Thyroid gland (tissue), 4 donors: Measurements from ENCODE around the gene AGPAT2. TPM values are rescaled to one million over a fixed set of nuclear protein-coding genes. Genes with fewer than 3 reads are reported as not detected.

Experiments
- DNase-seq, 2 donors: peaks; one replicate each; pipeline ENCODE4 v3.0.0-alpha.2; 2019
- H3K27ac ChIP-seq, 3 donors: fragments of 200-600 bp; sonication (generic); 1 replicate in 2 of 3; 2 replicates in 1 of 3; pipeline ENCODE4 v1.5.1; 2016 to 2019; ENCODE audit warnings: mild to moderate bottlenecking in 1 of 3, moderate library complexity in 1 of 3
- H3K27me3 ChIP-seq: fragments of 200-600 bp; sonication (generic); one replicate; pipeline ENCODE4 v1.5.1; 2019
- H3K36me3 ChIP-seq, 2 donors: fragments of 200-600 bp; sonication (generic); one replicate each; pipeline ENCODE4 v1.5.1; 2016 to 2019
- H3K4me1 ChIP-seq, 2 donors: fragments of 200-600 bp; sonication (generic); one replicate each; pipeline ENCODE4 v1.5.1; 2017 to 2019
- H3K4me3 ChIP-seq, 3 donors: fragments of 200-600 bp; sonication (generic); replicated peaks in 1 of 3; 1 replicate in 2 of 3; 2 replicates in 1 of 3; pipeline ENCODE4 v1.5.1; 2016; ENCODE audit warnings: mild to moderate bottlenecking in 1 of 3
- H3K9me3 ChIP-seq: fragments of 200-600 bp; sonication (generic); one replicate; pipeline ENCODE4 v1.5.1; 2017
- CTCF ChIP-seq, 6 experiments: fragments of 200-600 bp in 3 of 6; fragments of 450-650 bp in 3 of 6; sonication (generic) in 3 of 6; IDR thresholded peaks; one replicate each; pipeline ENCODE4 v1.5.1; 2016 to 2019; ENCODE audit warnings: antibody characterized with exemption in 6 of 6, mild to moderate bottlenecking in 2 of 6, inconsistent platforms in 1 of 6, moderate library complexity in 1 of 6
- POLR2A ChIP-seq, 2 donors: fragments of 450-650 bp; IDR thresholded peaks; one replicate each; pipeline ENCODE4 v1.6.1; 2017; ENCODE audit warnings: antibody characterized with exemption in 2 of 2, mild to moderate bottlenecking in 2 of 2, moderate library complexity in 1 of 2
- WGBS, 2 donors: methylation state at CpG; one replicate each; pipeline ENCODE4 v1.1.5; 2017; 5-methylcytosine and 5-hydroxymethylcytosine counted together
- intact Hi-C: fragments of 100-400 bp; cut with DNase I; formaldehyde crosslinking; loops from one replicate; pipeline ENCODE4 v1.15.1; 2023
- total RNA-seq, 4 donors: library from RNA; depleted of rRNA; stranded (reverse); fragments of >200 nt; gene quantifications; one replicate each; pipeline ENCODE4 v1.2.3, GENCODE V29; 2016

The AGPAT2 gene
- total RNA-seq, 4 donors from 2014 or later: 58.6 to 78.7 (median 72.0) TPM

DNA sequence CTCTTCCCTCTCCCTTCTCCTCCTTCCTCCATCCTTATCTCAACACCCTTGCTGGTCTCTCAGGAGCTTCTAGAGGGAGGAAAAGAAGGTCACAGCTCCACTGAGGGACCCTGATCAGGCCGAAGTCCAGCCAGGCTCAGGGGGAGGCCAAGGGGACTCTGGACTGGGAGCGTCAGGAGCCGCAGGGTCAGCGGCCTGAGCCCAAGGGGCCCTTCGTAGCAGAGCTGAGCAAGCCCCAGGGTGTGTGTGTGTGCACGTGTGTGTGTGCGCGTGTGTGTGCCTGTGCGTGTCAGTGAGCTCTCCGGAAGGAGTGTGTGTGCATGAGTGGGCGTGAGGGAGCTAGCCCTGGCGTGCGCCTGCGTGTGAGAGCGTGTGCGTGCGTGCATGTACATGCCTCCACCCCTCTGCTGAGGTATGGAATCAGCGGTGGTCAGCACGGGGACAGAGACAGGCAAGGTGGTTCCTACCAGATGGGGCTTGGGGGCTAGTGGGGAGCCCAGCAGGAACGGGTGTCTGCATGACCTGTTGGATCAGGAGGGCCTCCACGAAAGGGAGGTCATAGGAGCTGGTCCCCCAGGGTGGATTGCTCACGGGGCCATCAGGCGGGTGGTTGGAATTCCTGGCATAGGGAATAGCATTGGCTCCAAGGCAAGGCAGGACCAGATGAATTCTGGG lies 10.0 kb upstream of the AGPAT2 start:
- H3K27me3 ChIP-seq: no peaks in the 10 kb centered on the region
- H3K4me1 ChIP-seq: peaks cover 32 to 59% of the 10 kb centered on the region in 2 donors
- WGBS, 2 donors: 72 to 79% methylated on average over 23 of the region's 23 CpGs
- TF ChIP-seq CTCF (IDR thresholded peaks at IDR 0.05): no peak
- no peak for TF ChIP-seq POLR2A (IDR thresholded peaks at IDR 0.05)
- intact Hi-C loops: no loop called here
- DNase-seq: no peak
- H3K36me3 ChIP-seq: no peaks in the 10 kb centered on the region
- H3K9me3 ChIP-seq: no peaks in the 10 kb centered on the region
- no peak overlapping the region for H3K4me3 ChIP-seq
- H3K27ac ChIP-seq: no peak overlapping the region

DNA sequence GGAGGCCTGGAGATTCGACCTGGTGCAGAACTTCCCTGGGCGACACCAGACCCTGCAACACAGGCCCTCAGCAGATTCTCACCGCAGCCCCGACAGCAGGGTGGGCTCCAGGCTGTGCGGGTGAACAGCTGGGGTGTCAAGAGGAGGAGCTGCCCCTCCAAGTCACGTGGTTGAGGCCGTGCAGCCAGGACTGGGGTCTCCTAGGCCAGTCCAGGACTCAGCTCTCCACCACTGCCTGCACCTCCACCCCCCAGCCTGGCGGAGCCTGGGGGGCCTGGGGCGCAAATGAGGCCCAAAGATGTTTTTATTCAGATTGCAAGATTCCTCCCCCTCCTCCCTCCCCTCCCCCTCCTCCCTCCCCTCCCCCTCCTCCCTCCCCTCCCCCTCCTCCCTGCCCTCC lies 9.2 kb upstream of the AGPAT2 start:
- WGBS, 2 donors: 78 to 100% methylated on average over 2 to 9 of the region's 9 CpGs
- peaks cover 32 to 67% of the 10 kb centered on the region in 2 donors for H3K4me1 ChIP-seq
- intact Hi-C loops: no loop called here
- H3K4me3 ChIP-seq: no peak overlapping the region
- H3K27me3 ChIP-seq: no peaks in the 10 kb centered on the region
- TF ChIP-seq POLR2A (IDR thresholded peaks at IDR 0.05) (no peak), CTCF (IDR thresholded peaks at IDR 0.05) (no peak)
- peak overlapping the region in 1 of 3 donors; percentile 75 for H3K27ac ChIP-seq
- DNase-seq: no peak
- no peaks in the 10 kb centered on the region for H3K9me3 ChIP-seq
- no peaks in the 10 kb centered on the region for H3K36me3 ChIP-seq

DNA sequence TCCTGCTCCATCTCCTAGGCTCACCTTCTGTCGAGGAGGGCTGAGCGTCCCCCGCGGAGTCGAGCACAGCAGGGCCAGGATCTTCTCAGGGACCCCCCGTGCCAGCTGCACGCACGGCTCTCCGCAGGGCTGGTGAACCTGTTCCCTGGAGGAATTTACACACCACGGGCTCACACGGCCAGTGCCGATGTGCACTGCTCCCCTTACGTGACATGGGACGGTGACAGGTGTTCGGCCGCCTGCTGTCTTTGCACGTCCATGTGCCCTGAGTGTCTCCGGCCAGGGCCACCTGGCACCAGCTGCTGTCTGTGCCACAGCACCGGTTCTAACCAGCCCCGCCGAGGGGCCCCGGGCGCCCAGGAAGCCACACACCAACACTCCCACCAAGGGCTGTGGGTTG lies 8.7 kb upstream of the AGPAT2 start:
- Histone ChIP-seq H3K27ac (peak overlapping the region; percentile 65 to 75 (median 70)), H3K27me3 (no peaks in the 10 kb centered on the region), H3K36me3 (no peaks in the 10 kb centered on the region), H3K9me3 (no peaks in the 10 kb centered on the region), H3K4me3 (no peak overlapping the region), H3K4me1 (peaks cover 36 to 68% of the 10 kb centered on the region in 2 donors)
- 75 to 80% methylated on average over 2 to 15 of the region's 23 CpGs for WGBS, 2 donors
- DNase-seq: peak in 1 of 2 donors; percentile 62
- intact Hi-C loops: no loop called here
- TF ChIP-seq POLR2A (IDR thresholded peaks at IDR 0.05) (no peak), CTCF (IDR thresholded peaks at IDR 0.05) (no peak)

DNA sequence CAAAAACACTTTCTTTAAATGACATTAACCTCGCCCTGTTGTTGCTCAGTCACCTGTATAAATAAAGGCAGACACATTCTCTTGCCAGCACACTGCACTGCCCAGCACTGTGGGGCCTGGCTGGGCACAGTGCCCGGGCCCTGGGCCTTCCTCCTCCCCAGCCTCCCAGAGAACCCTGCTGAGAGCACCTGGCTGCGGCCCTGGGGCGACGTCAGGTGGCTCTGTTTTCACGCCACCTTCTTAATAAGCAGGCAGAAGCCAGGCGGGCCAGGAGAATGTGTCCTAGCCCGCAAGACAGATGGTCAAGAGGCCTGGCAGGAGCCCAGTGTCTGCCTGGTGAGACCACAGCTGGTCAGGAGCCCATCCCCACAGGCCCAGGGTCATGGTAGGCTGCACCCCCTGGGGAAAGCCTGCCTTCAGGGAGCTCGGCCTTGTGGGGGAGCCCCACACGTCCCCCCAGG lies 8.2 kb upstream of the AGPAT2 start:
- Histone ChIP-seq H3K27ac (peak overlapping the region; percentile 65 to 75 (median 70)), H3K4me3 (no peak overlapping the region), H3K36me3 (no peaks in the 10 kb centered on the region), H3K9me3 (no peaks in the 10 kb centered on the region), H3K27me3 (no peaks in the 10 kb centered on the region), H3K4me1 (peaks cover 40 to 70% of the 10 kb centered on the region in 2 donors)
- peak; percentile 97 for DNase-seq
- intact Hi-C loops: no loop called here
- 23 to 54% methylated on average over 7 to 8 of the region's 10 CpGs for WGBS, 2 donors
- TF ChIP-seq POLR2A (IDR thresholded peaks at IDR 0.05) (peak in 1 of 2 donors; percentile 52), CTCF (IDR thresholded peaks at IDR 0.05) (no peak)

DNA sequence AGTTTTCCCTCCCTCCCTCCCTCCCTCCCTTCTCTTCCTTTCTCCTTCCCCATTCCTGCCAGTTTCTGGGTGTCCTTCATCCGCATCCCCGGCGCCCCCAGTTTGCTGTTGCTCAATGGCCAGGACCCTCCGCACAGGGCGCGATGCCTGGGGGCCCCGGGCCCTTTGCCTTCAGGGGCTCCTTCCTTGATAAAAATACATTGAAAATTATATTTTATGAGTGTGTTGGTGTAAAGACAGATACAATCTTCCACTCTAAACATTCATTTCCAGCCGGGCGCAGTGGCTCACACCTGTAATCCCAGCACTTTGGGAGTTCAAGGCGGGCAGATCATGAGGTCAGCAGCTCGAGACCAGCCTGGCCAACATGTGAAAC lies 7.6 kb upstream of the AGPAT2 start:
- Histone ChIP-seq H3K27ac (peak overlapping the region; percentile 69 to 75 (median 75)), H3K9me3 (no peaks in the 10 kb centered on the region), H3K4me3 (no peak overlapping the region), H3K27me3 (no peaks in the 10 kb centered on the region), H3K4me1 (peaks cover 47 to 76% of the 10 kb centered on the region in 2 donors), H3K36me3 (no peaks in the 10 kb centered on the region)
- no peak for TF ChIP-seq CTCF (IDR thresholded peaks at IDR 0.05)
- no peak for TF ChIP-seq POLR2A (IDR thresholded peaks at IDR 0.05)
- intact Hi-C loops: no loop called here
- 75 to 84% methylated on average over 11 of the region's 11 CpGs for WGBS, 2 donors
- no peak for DNase-seq
